ENCODE data around the gene TNFAIP8L3.

TNFAIP8L3 gene

GRCh38 chr15:51089699-51090453 is 4.8 kb downstream of the TNFAIP8L3 start:
- Histone ChIP-seq H3K4me2 (ENCODE audit: low read depth, low read length, poor library complexity, severe bottlenecking) (no peak overlapping the region), H3K36me3 (ENCODE audit: low read length) (no peaks in the 10 kb centered on the region), H2AFZ (ENCODE audit: low read depth, low read length, severe bottlenecking) (no peak overlapping the region), H3K9me3 (ENCODE audit: insufficient read depth, low read length) (no peaks in the 10 kb centered on the region), H3K9ac (ENCODE audit: low read length) (no peak overlapping the region), H3K9me2 (replicated peaks; ENCODE audit: insufficient read depth, low read length) (no peaks in the 10 kb centered on the region), H3K27ac (ENCODE audit: low read depth, low read length) (no peak overlapping the region), H3K27me3 (ENCODE audit: low read length) (no peaks in the 10 kb centered on the region), H3K4me3 (ENCODE audit: insufficient read depth, low read length, poor library complexity, severe bottlenecking) (no peak overlapping the region), H3K79me2 (ENCODE audit: insufficient read depth, low read length) (no peaks in the 10 kb centered on the region), H3F3A (ENCODE audit: insufficient read depth) (no peaks in the 10 kb centered on the region), H4K20me1 (ENCODE audit: low read depth, low read length) (no peaks in the 10 kb centered on the region)
- TF ChIP-seq CTCF (IDR thresholded peaks at IDR 0.05; ENCODE audit: insufficient read depth, low read length, poor library complexity, severe bottlenecking) (no peak), EZH2phosphoT487 (conservative IDR thresholded peaks at IDR 0.05; ENCODE audit: low read length) (no peak)

DNA sequence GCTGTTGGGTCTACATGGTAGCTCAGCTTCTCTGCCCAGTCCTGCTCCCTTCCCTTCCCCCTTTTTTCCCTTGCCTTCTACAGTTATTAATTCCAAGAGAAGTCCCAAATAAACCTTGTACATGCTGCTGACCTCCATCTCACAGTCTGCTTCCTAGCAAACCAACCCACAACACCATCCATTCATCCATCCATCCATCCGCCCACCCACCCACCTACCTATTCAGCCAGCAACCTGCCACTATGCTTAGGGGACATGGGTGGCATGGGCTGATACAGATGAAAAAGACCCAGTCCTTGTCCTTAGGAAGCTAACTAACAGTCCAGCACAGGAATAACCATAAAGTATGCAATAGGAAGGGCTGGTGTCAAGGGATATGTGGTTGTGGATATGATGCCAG is 5.7 kb downstream of the TNFAIP8L3 start:
- no peak overlapping the region for H2AFZ ChIP-seq (ENCODE audit: low read depth, low read length, severe bottlenecking)
- no peak overlapping the region for H3K27ac ChIP-seq (ENCODE audit: low read depth, low read length)
- H3K9ac ChIP-seq (ENCODE audit: low read length): no peak overlapping the region
- H3K9me2 ChIP-seq (replicated peaks; ENCODE audit: insufficient read depth, low read length): no peaks in the 10 kb centered on the region
- no peaks in the 10 kb centered on the region for H4K20me1 ChIP-seq (ENCODE audit: low read depth, low read length)
- H3K4me3 ChIP-seq (ENCODE audit: insufficient read depth, low read length, poor library complexity, severe bottlenecking): no peak overlapping the region
- H3K36me3 ChIP-seq (ENCODE audit: low read length): no peaks in the 10 kb centered on the region
- TF ChIP-seq CTCF (IDR thresholded peaks at IDR 0.05; ENCODE audit: insufficient read depth, low read length, poor library complexity, severe bottlenecking) (no peak), EZH2phosphoT487 (conservative IDR thresholded peaks at IDR 0.05; ENCODE audit: low read length) (no peak)
- no peaks in the 10 kb centered on the region for H3K9me3 ChIP-seq (ENCODE audit: insufficient read depth, low read length)
- H3K79me2 ChIP-seq (ENCODE audit: insufficient read depth, low read length): no peaks in the 10 kb centered on the region
- H3K27me3 ChIP-seq (ENCODE audit: low read length): no peaks in the 10 kb centered on the region
- H3F3A ChIP-seq (ENCODE audit: insufficient read depth): no peaks in the 10 kb centered on the region
- no peak overlapping the region for H3K4me2 ChIP-seq (ENCODE audit: low read depth, low read length, poor library complexity, severe bottlenecking)

DNA sequence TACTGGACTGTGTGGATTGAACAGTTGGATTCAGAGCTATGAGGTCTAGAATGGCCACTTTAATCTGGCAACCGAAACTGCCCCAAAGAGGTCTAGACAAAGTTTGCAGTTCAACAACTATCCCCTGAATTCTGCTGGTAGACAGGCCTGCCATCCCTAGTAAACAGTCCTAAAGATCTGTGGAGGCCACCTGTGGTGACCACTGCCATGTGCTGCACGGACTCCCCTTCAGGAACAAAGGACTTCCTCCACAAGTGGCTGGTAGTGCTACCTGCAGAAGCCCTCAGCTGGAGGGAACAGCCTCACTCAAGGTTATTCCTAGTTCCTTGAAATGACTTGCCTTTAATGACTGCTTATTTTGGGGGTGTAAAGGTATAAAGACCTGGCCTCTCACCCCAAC is 6.1 kb downstream of the TNFAIP8L3 start:
- Histone ChIP-seq H2AFZ (ENCODE audit: low read depth, low read length, severe bottlenecking) (no peak overlapping the region), H3K36me3 (ENCODE audit: low read length) (no peaks in the 10 kb centered on the region), H3K4me2 (ENCODE audit: low read depth, low read length, poor library complexity, severe bottlenecking) (no peak overlapping the region), H3K9me3 (ENCODE audit: insufficient read depth, low read length) (no peaks in the 10 kb centered on the region), H3K9ac (ENCODE audit: low read length) (no peak overlapping the region), H3K79me2 (ENCODE audit: insufficient read depth, low read length) (no peaks in the 10 kb centered on the region), H3K27me3 (ENCODE audit: low read length) (no peaks in the 10 kb centered on the region), H3K4me3 (ENCODE audit: insufficient read depth, low read length, poor library complexity, severe bottlenecking) (no peak overlapping the region), H3F3A (ENCODE audit: insufficient read depth) (no peaks in the 10 kb centered on the region), H3K9me2 (replicated peaks; ENCODE audit: insufficient read depth, low read length) (no peaks in the 10 kb centered on the region), H3K27ac (ENCODE audit: low read depth, low read length) (no peak overlapping the region), H4K20me1 (ENCODE audit: low read depth, low read length) (no peaks in the 10 kb centered on the region)
- TF ChIP-seq EZH2phosphoT487 (conservative IDR thresholded peaks at IDR 0.05; ENCODE audit: low read length) (no peak), CTCF (IDR thresholded peaks at IDR 0.05; ENCODE audit: insufficient read depth, low read length, poor library complexity, severe bottlenecking) (no peak)

Measured in SU-DHL-6 (cell line).